IMR-90 (cell line): Measurements from ENCODE around the gene CCDC50. TPM values are rescaled to one million over a fixed set of nuclear protein-coding genes. Genes with fewer than 3 reads are reported as not detected.

Source experiments
- ATAC-seq: fragments of 200-7000 bp; cut with Tn5 transposase; 2 replicates; pipeline ENCODE4 v1.9.1; 2020; ENCODE audit warnings: low read depth, mild to moderate bottlenecking, moderate library complexity
- BruUV-seq: library from RNA; stranded (reverse); fragments of 400-500 nt; replicated peaks from 2 replicates; lab custom pipeline; 2021; lab: Mats Ljungman, UMichigan
- CTCF ChIA-PET: fragments of 300-600 bp; formaldehyde crosslinking; extraction: SDS; loops from one replicate; lab custom pipeline; 2021; ENCODE audit warnings: antibody characterized with exemption; lab: Yijun Ruan, JAX
- POLR2A ChIA-PET: fragments of 300-600 bp; sonication (Branson Sonifier 250); formaldehyde crosslinking; loops from one replicate; lab custom pipeline; 2022; ENCODE audit warnings: antibody characterized with exemption; ENCODE audit not compliant: unreplicated experiment; lab: Charles Lee
- DNase-seq: peaks from one replicate; pipeline ENCODE4 v3.0.0; 2013
- H2AFZ ChIP-seq: replicated peaks from 2 replicates; pipeline ENCODE3; 2013; ENCODE audit warnings: low read length, mild to moderate bottlenecking; ENCODE audit not compliant: poor library complexity
- H2AK5ac ChIP-seq: 2 replicates; pipeline ENCODE4 v1.6.1; 2013; ENCODE audit warnings: low read depth, low read length, inconsistent platforms
- H2AK9ac ChIP-seq: replicated peaks from 2 replicates; pipeline ENCODE3; 2013; ENCODE audit warnings: mild to moderate bottlenecking, low read depth, low read length, moderate library complexity; ENCODE audit not compliant: poor library complexity
- H2BK120ac ChIP-seq: 2 replicates; pipeline ENCODE4 v1.6.1; 2013; ENCODE audit warnings: low read depth, low read length, inconsistent platforms
- H2BK15ac ChIP-seq: 3 replicates; pipeline ENCODE4 v1.6.1; 2013; ENCODE audit warnings: low read depth, low read length, inconsistent platforms
- H2BK20ac ChIP-seq: 2 replicates; pipeline ENCODE4 v1.6.1; 2013; ENCODE audit warnings: low read depth, mild to moderate bottlenecking, inconsistent platforms, low read length, moderate library complexity
- H2BK5ac ChIP-seq: 2 replicates; pipeline ENCODE4 v1.6.1; 2013; ENCODE audit warnings: mild to moderate bottlenecking, low read depth, low read length, inconsistent platforms; ENCODE audit not compliant: poor library complexity, severe bottlenecking
- H3K14ac ChIP-seq: replicated peaks from 2 replicates; pipeline ENCODE4 v1.6.1; 2013; ENCODE audit warnings: low read depth, low read length, inconsistent platforms
- H3K18ac ChIP-seq: 2 replicates; pipeline ENCODE4 v1.6.1; 2013; ENCODE audit warnings: low read depth, low read length, control low read depth
- H3K23ac ChIP-seq: 2 replicates; pipeline ENCODE4 v1.6.1; 2013; ENCODE audit warnings: low read depth, low read length, inconsistent platforms
- H3K27ac ChIP-seq: 2 replicates; pipeline ENCODE4 v1.5.1; 2013; ENCODE audit warnings: mild to moderate bottlenecking, control low read depth, low read length; ENCODE audit not compliant: insufficient read depth
- H3K27me3 ChIP-seq: 2 replicates; pipeline ENCODE4 v1.6.1; 2013; ENCODE audit warnings: low read length; ENCODE audit not compliant: control insufficient read depth, insufficient read depth
- H3K36me3 ChIP-seq: 2 replicates; pipeline ENCODE4 v1.6.1; 2013; ENCODE audit warnings: low read length, mixed read lengths; ENCODE audit not compliant: control insufficient read depth, insufficient read depth
- H3K4ac ChIP-seq: 2 replicates; pipeline ENCODE4 v1.6.1; 2013; ENCODE audit warnings: low read depth, low read length, inconsistent platforms
- H3K4me1 ChIP-seq: 2 replicates; pipeline ENCODE4 v1.6.1; 2013; ENCODE audit warnings: low read length, mixed read lengths; ENCODE audit not compliant: control insufficient read depth, insufficient read depth
- H3K4me2 ChIP-seq: 2 replicates; pipeline ENCODE4 v1.6.1; 2013; ENCODE audit warnings: low read depth, mild to moderate bottlenecking, control low read depth, low read length, moderate library complexity
- H3K4me3 ChIP-seq: 2 replicates; pipeline ENCODE4 v1.5.1; 2013; ENCODE audit warnings: low read depth, mild to moderate bottlenecking, control low read depth, low read length, moderate library complexity; ENCODE audit not compliant: insufficient read depth
- H3K56ac ChIP-seq: 2 replicates; pipeline ENCODE4 v1.6.1; 2013; ENCODE audit warnings: low read length, inconsistent platforms; ENCODE audit not compliant: insufficient read depth; ENCODE audit errors: extremely low read depth
- H3K79me1 ChIP-seq, 2 experiments: 2 replicates each; pipeline ENCODE4 v1.6.1; 2013; ENCODE audit warnings: low read length in 2 of 2, inconsistent platforms in 1 of 2, low read depth in 1 of 2
- H3K9ac ChIP-seq: 2 replicates; pipeline ENCODE4 v1.6.1; 2013; ENCODE audit warnings: low read depth, low read length, control low read depth
- H3K9me1 ChIP-seq: 2 replicates; pipeline ENCODE4 v1.6.1; 2013; ENCODE audit warnings: low read length, inconsistent platforms; ENCODE audit not compliant: insufficient read depth
- H3K9me3 ChIP-seq: 2 replicates; pipeline ENCODE4 v1.6.1; 2013; ENCODE audit warnings: low read length; ENCODE audit not compliant: control insufficient read depth, insufficient read depth
- H4K20me1 ChIP-seq: 2 replicates; pipeline ENCODE4 v1.6.1; 2013; ENCODE audit warnings: low read length, inconsistent platforms; ENCODE audit not compliant: insufficient read depth
- H4K5ac ChIP-seq: 2 replicates; pipeline ENCODE4 v1.6.1; 2013; ENCODE audit warnings: mild to moderate bottlenecking, low read depth, low read length, control low read depth
- H4K8ac ChIP-seq, 2 experiments: 2 replicates each; pipeline ENCODE4 v1.6.1; 2013; ENCODE audit warnings: low read depth in 2 of 2, low read length in 2 of 2, control low read depth in 1 of 2, inconsistent platforms in 1 of 2
- H4K91ac ChIP-seq: 2 replicates; pipeline ENCODE4 v1.6.1; 2013; ENCODE audit warnings: low read depth, low read length, inconsistent platforms; ENCODE audit not compliant: insufficient read depth
- CHD1 ChIP-seq: IDR thresholded peaks from 2 replicates; pipeline ENCODE4 v1.6.1; 2012; ENCODE audit warnings: low read depth, low read length, improper control_type of control experiment
- WGBS, 2 experiments: methylation state at CpG; one replicate each; pipeline versions ENCODE4 v1.1.5 to v1.1.7; 2013; ENCODE audit warnings: missing lambda C conversion rate in 2 of 2; ENCODE audit not compliant: insufficient read length in 1 of 2; ENCODE audit errors: extremely low coverage in 2 of 2; 5-methylcytosine and 5-hydroxymethylcytosine counted together
- dilution Hi-C: fragments of 300-500 bp; cut with HindIII; formaldehyde crosslinking; loops from one replicate; pipeline ENCODE4 v1.14.3; 2018; ENCODE audit warnings: low sequenced_read_pairs; ENCODE audit not compliant: unreplicated experiment
- in situ Hi-C: fragments of 300-500 bp; cut with MboI; formaldehyde crosslinking; loops from 3 replicates; pipeline ENCODE4 v1.14.3; 2019; ENCODE audit warnings: low sequenced_read_pairs, inconsistent platforms, mixed read lengths
- intact Hi-C: fragments of 100-400 bp; cut with micrococcal nuclease; formaldehyde crosslinking; loops from 2 replicates; pipeline ENCODE4 v1.10.0; 2022
- polyA plus RNA-seq, 3 experiments: library from polyadenylated mRNA; depleted of rRNA; stranded (reverse); fragments of >200 nt; gene quantifications; 2 replicates each; pipeline ENCODE4 v1.2.3, GENCODE V29; 2012; ENCODE audit warnings: low replicate concordance in 1 of 3
- total RNA-seq: library from RNA; depleted of rRNA; stranded (reverse); fragments of >200 nt; gene quantifications from 2 replicates; pipeline ENCODE4 v1.2.3, GENCODE V29; 2012

CCDC50 gene
- total and polyA plus RNA-seq, 2 of the 4 experiments (the other 2 are of a cell fraction), result 59.0 to 63.1 TPM

- TF ChIP-seq CHD1, result no peak
- no TSS peak for BruUV-seq
- no peak overlapping the region for H4K5ac ChIP-seq
- H2BK5ac ChIP-seq, result no peak overlapping the region
- no peaks in the 10 kb centered on the region for H3K36me3 ChIP-seq
- no peak overlapping the region for H2BK15ac ChIP-seq
- no peak overlapping the region for H2BK20ac ChIP-seq
- H3K9me3 ChIP-seq, result no peaks in the 10 kb centered on the region
- no peak overlapping the region for H3K27ac ChIP-seq
- H2AK9ac ChIP-seq, result no peak overlapping the region
- no peak overlapping the region for H3K4me2 ChIP-seq
- H3K27me3 ChIP-seq, result no peaks in the 10 kb centered on the region
- intact Hi-C loops, result no loop called here
- H4K91ac ChIP-seq, result no peak overlapping the region
- no peaks in the 10 kb centered on the region for H3K9me1 ChIP-seq
- H4K20me1 ChIP-seq, result no peaks in the 10 kb centered on the region
- H3K4me1 ChIP-seq, result no peaks in the 10 kb centered on the region
- no peak overlapping the region for H2AK5ac ChIP-seq
- in situ Hi-C loops, result no loop called here
- no peak overlapping the region for H3K56ac ChIP-seq
- dilution Hi-C loops, result no loop called here
- H3K18ac ChIP-seq, result no peak overlapping the region
- no peaks in the 10 kb centered on the region for H3K79me1 ChIP-seq
- POLR2A ChIA-PET, result no interaction called here
- no peak overlapping the region for H3K4me3 ChIP-seq
- H3K14ac ChIP-seq, result no peak overlapping the region
- no peak for DNase-seq
- CTCF ChIA-PET, result no interaction called here
- no peak overlapping the region for H3K4ac ChIP-seq
- no peak overlapping the region for H2AFZ ChIP-seq
- no peak overlapping the region for H3K9ac ChIP-seq
- H3K23ac ChIP-seq, result no peak overlapping the region
- no CpG with 5 or more reads among the region's 4 CpGs for WGBS, 2 experiments
- no peak overlapping the region for H2BK120ac ChIP-seq
- H4K8ac ChIP-seq, result no peak overlapping the region
- no peak for ATAC-seq
Observed at GRCh38 chr3:191306428-191306827, 22.8 kb upstream of the CCDC50 start.
